GM12878 (cell line): Measurements from ENCODE around the gene STAT5B.
A peak's percentile ranks its signal among the peaks of the same experiment; 100 is the strongest.

ENCODE experiments used
- BACH1 ChIP-seq: fragments of 450-650 bp; IDR thresholded peaks from 2 replicates; pipeline ENCODE4 v1.6.1; 2017; ENCODE audit warnings: mild to moderate bottlenecking, borderline replicate concordance
- CTCF ChIP-seq, 3 experiments: IDR thresholded peaks in 2 of 3; conservative IDR thresholded peaks in 1 of 3; 2 replicates each; pipeline ENCODE4 v1.5.1; 2011; ENCODE audit warnings: low read depth in 3 of 3, low read length in 3 of 3, mild to moderate bottlenecking in 3 of 3, control low read depth in 2 of 3, moderate library complexity in 2 of 3, inconsistent platforms in 1 of 3, mixed read lengths in 1 of 3; ENCODE audit not compliant: control insufficient read depth in 2 of 3, insufficient read depth in 1 of 3; ENCODE audit errors: extremely low read depth in 1 of 3
- EP300 ChIP-seq, 2 experiments: fragments of 150-350 bp in 1 of 2; IDR thresholded peaks; 2 replicates each; pipeline ENCODE4 v1.6.1; 2011 to 2012; ENCODE audit warnings: low read depth in 2 of 2, low read length in 2 of 2, borderline replicate concordance in 1 of 2, improper control_type of control experiment in 1 of 2, inconsistent platforms in 1 of 2; ENCODE audit not compliant: control insufficient read depth in 1 of 2
- EZH2 ChIP-seq: IDR thresholded peaks from 2 replicates; pipeline ENCODE4 v1.6.1; 2012; ENCODE audit warnings: low read depth, mild to moderate bottlenecking, control low read depth, inconsistent platforms, low read length, borderline replicate concordance; ENCODE audit not compliant: control insufficient read depth
- SIN3A ChIP-seq: IDR thresholded peaks from 2 replicates; pipeline ENCODE4 v1.6.1; 2012; ENCODE audit warnings: low read depth, low read length, improper control_type of control experiment
- SP1 ChIP-seq: IDR thresholded peaks from one replicate; pipeline ENCODE4 v1.6.1; 2011; ENCODE audit warnings: low read depth, low read length
- USF2 ChIP-seq: IDR thresholded peaks from 2 replicates; pipeline ENCODE4 v1.6.1; 2011; ENCODE audit warnings: low read depth, low read length, improper control_type of control experiment, borderline replicate concordance

GRCh38 chr17:42163113-42163512 is 113.1 kb downstream of the STAT5B start:
- TF ChIP-seq EP300 (IDR thresholded peaks at IDR 0.05; ENCODE audit: borderline replicate concordance in 1 of 2, control insufficient read depth in 1 of 2, low read depth in 2 of 2, low read length in 2 of 2) (no peak), BACH1 (no peak), CTCF (IDR thresholded peaks at IDR 0.05 in 2 of 3, conservative IDR thresholded peaks at IDR 0.05 in 1 of 3; ENCODE audit: control insufficient read depth in 2 of 3, extremely low read depth in 1 of 3, insufficient read depth in 1 of 3, low read depth in 3 of 3, low read length in 3 of 3) (peak; percentile 24 to 66 (median 66); a peak in 5 of 6 replicates), USF2 (no peak), EZH2 (no peak), SP1 (no peak), SIN3A (no peak)
